CD14-positive monocyte (primary cell): Measurements from ENCODE around the gene ENPEP. TPM values are rescaled to one million over a fixed set of nuclear protein-coding genes. Genes with fewer than 3 reads are reported as not detected.

Experiments
- DNase-seq, 3 donors: peaks; one replicate each; pipeline ENCODE4 v3.0.0-alpha.2; 2011 to 2022
- H2AFZ ChIP-seq: 2 replicates; pipeline ENCODE4 v1.6.0; 2012; ENCODE audit warnings: mild to moderate bottlenecking, low read depth, low read length, inconsistent platforms; ENCODE audit not compliant: insufficient read depth, poor library complexity, severe bottlenecking
- H3K27ac ChIP-seq, 2 donors: 1 replicate in 1 of 2; 2 replicates in 1 of 2; pipeline ENCODE4 v1.5.1; 2012 to 2013; ENCODE audit warnings: low read length in 2 of 2, control low read depth in 1 of 2, inconsistent platforms in 1 of 2, low read depth in 1 of 2, mild to moderate bottlenecking in 1 of 2
- H3K27me3 ChIP-seq, 2 donors: one replicate each; pipeline versions ENCODE4 v1.6.0 to v1.6.1; 2011 to 2013; ENCODE audit warnings: low read length in 2 of 2; ENCODE audit not compliant: control insufficient read depth in 2 of 2, insufficient read depth in 2 of 2
- H3K36me3 ChIP-seq, 2 donors: replicated peaks in 1 of 2; 1 replicate in 1 of 2; 2 replicates in 1 of 2; pipeline versions ENCODE4 v1.5.1 to v1.6.1; 2012 to 2013; ENCODE audit warnings: low read length in 2 of 2, control low read depth in 1 of 2, inconsistent platforms in 1 of 2, mild to moderate bottlenecking in 1 of 2; ENCODE audit not compliant: insufficient read depth in 2 of 2, control insufficient read depth in 1 of 2
- H3K4me1 ChIP-seq, 2 donors: 1 replicate in 1 of 2; 2 replicates in 1 of 2; pipeline versions ENCODE4 v1.5.1 to v1.6.1; 2012 to 2013; ENCODE audit warnings: low read length in 2 of 2, control low read depth in 1 of 2, inconsistent platforms in 1 of 2, mild to moderate bottlenecking in 1 of 2, moderate library complexity in 1 of 2; ENCODE audit not compliant: insufficient read depth in 2 of 2, control insufficient read depth in 1 of 2
- H3K4me2 ChIP-seq: replicated peaks from 2 replicates; pipeline ENCODE3; 2012; ENCODE audit warnings: low read length, moderate library complexity, mild to moderate bottlenecking; ENCODE audit not compliant: poor library complexity, severe bottlenecking; ENCODE audit errors: extremely low read depth
- H3K4me3 ChIP-seq, 3 experiments: fragments of 200-600 bp in 1 of 3; sonication (generic) in 1 of 3; replicated peaks in 1 of 3; 1 replicate in 2 of 3; 2 replicates in 1 of 3; pipeline ENCODE4 v1.5.1; 2011 to 2013; ENCODE audit warnings: low read length in 3 of 3, mild to moderate bottlenecking in 3 of 3, control low read depth in 2 of 3, low read depth in 2 of 3, inconsistent platforms in 1 of 3, moderate library complexity in 1 of 3
- H3K79me2 ChIP-seq: 2 replicates; pipeline ENCODE4 v1.6.0; 2012; ENCODE audit warnings: mild to moderate bottlenecking, control low read depth, inconsistent platforms, low read length, moderate library complexity; ENCODE audit not compliant: insufficient read depth
- H3K9ac ChIP-seq: 2 replicates; pipeline ENCODE4 v1.6.0; 2017; ENCODE audit warnings: low read length, mild to moderate bottlenecking; ENCODE audit not compliant: insufficient read depth, poor library complexity, severe bottlenecking
- H3K9me3 ChIP-seq, 2 donors: replicated peaks in 1 of 2; 1 replicate in 1 of 2; 2 replicates in 1 of 2; pipeline versions ENCODE4 v1.5.1 to v1.6.1; 2012 to 2013; ENCODE audit warnings: low read length in 2 of 2, control low read depth in 1 of 2; ENCODE audit not compliant: control insufficient read depth in 1 of 2, insufficient read depth in 1 of 2
- H4K20me1 ChIP-seq: 2 replicates; pipeline ENCODE4 v1.6.0; 2012; ENCODE audit warnings: mild to moderate bottlenecking, low read length, control low read depth, moderate library complexity; ENCODE audit not compliant: insufficient read depth
- H3K27ac Mint-ChIP-seq, 7 donors: one replicate each; pipeline ENCODE4 v1.8.0; 2020; ENCODE audit warnings: mild to moderate bottlenecking in 7 of 7, mixed read lengths in 7 of 7, moderate library complexity in 6 of 7, inconsistent platforms in 2 of 7
- H3K27me3 Mint-ChIP-seq, 3 donors: one replicate each; pipeline ENCODE4 v1.8.0; 2021 to 2022; ENCODE audit warnings: low read depth in 3 of 3, mild to moderate bottlenecking in 3 of 3, mixed read lengths in 3 of 3, moderate library complexity in 3 of 3, inconsistent platforms in 1 of 3
- H3K36me3 Mint-ChIP-seq, 2 donors: one replicate each; pipeline ENCODE4 v1.8.0; 2020; ENCODE audit warnings: mixed read lengths in 2 of 2, inconsistent platforms in 1 of 2, mild to moderate bottlenecking in 1 of 2
- H3K4me1 Mint-ChIP-seq: one replicate; pipeline ENCODE4 v1.8.0; 2020; ENCODE audit warnings: mild to moderate bottlenecking, mixed read lengths
- H3K4me3 Mint-ChIP-seq, 2 donors: one replicate each; pipeline ENCODE4 v1.8.0; 2020; ENCODE audit warnings: mild to moderate bottlenecking in 2 of 2, mixed read lengths in 2 of 2, moderate library complexity in 1 of 2
- H3K9me3 Mint-ChIP-seq, 7 donors: one replicate each; pipeline ENCODE4 v1.8.0; 2020 to 2022; ENCODE audit warnings: mixed read lengths in 7 of 7, mild to moderate bottlenecking in 6 of 7, moderate library complexity in 6 of 7, inconsistent platforms in 2 of 7
- CTCF ChIP-seq: fragments of 200-600 bp; IDR thresholded peaks from one replicate; pipeline ENCODE4 v1.8.0; 2022; ENCODE audit warnings: antibody characterized with exemption, mild to moderate bottlenecking
- WGBS: methylation state at CpG from one replicate; pipeline ENCODE4 v1.1.5; 2013; ENCODE audit warnings: missing lambda C conversion rate; ENCODE audit not compliant: insufficient coverage; 5-methylcytosine and 5-hydroxymethylcytosine counted together
- intact Hi-C, 2 donors: fragments of 100-400 bp; cut with micrococcal nuclease; formaldehyde crosslinking; loops; one replicate each; pipeline versions ENCODE4 v1.15.0 to v1.15.1; 2023
- polyA plus RNA-seq, 3 donors: library from polyadenylated mRNA; depleted of rRNA in 1 of 3; unstranded in 2 of 3; stranded (reverse) in 1 of 3; fragments of 300-500 nt in 2 of 3; fragments of >200 nt in 1 of 3; fragmentation: Illumina TruSeq in 2 of 3; gene quantifications; 1 replicate in 2 of 3; 2 replicates in 1 of 3; pipeline ENCODE4 v1.2.3, GENCODE V29; 2012 to 2021

The ENPEP gene
- polyA plus RNA-seq, 3 donors, result not detected

GRCh38 chr4:110508827-110509710 lies 33.1 kb downstream of the ENPEP start:
- Mint-ChIP-seq H3K4me1 (peaks cover 6% of the 10 kb centered on the region), H3K27ac (no peak overlapping the region), H3K4me3 (no peak overlapping the region), H3K9me3 (no peaks in the 10 kb centered on the region), H3K36me3 (no peaks in the 10 kb centered on the region), H3K27me3 (peaks cover 0 to 2% (median under 1%) of the 10 kb centered on the region in 3 donors)
- Histone ChIP-seq H3K27me3 (no peaks in the 10 kb centered on the region), H3K36me3 (no peaks in the 10 kb centered on the region), H3K27ac (no peak overlapping the region), H4K20me1 (no peaks in the 10 kb centered on the region), H3K9ac (no peak overlapping the region), H2AFZ (no peak overlapping the region), H3K9me3 (no peaks in the 10 kb centered on the region), H3K4me1 (peaks cover 2 to 8% of the 10 kb centered on the region in 2 donors), H3K4me2 (no peak overlapping the region), H3K79me2 (no peaks in the 10 kb centered on the region), H3K4me3 (no peak overlapping the region)
- no CpG with 5 or more reads among the region's 4 CpGs for WGBS
- no peak for DNase-seq
- intact Hi-C loops, result loop anchor here in 1 of 2 donors (10.0 kb wide), 1 partner anchor 194 kb away; no protein-coding TSS in a partner anchor
- TF ChIP-seq CTCF, result peak; percentile 10

DNA sequence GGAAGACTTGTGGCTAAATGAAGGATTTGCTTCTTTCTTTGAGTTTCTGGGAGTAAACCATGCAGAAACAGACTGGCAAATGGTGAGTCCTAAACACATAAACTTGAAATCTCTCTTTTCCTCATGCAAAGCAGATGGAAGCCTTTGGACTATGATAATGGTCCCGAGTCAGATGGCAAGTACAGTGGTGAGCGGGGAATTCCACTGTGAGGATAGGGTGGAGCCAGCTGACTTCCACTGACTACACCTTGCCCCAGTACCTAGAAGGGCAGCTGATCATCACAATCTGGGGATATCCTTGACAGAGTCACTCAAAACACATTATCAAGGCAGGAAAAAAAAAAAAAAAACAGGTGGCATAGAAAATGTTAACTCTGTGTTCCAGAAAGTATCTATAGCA lies 34.3 kb downstream of the ENPEP start:
- intact Hi-C loops, result loop anchor here in 1 of 2 donors (5.0 kb wide), 1 partner anchor 198 kb away; no protein-coding TSS in a partner anchor
- WGBS, result no CpG with 5 or more reads among the region's 2 CpGs

More for the DNA sequence above, 34.3 kb downstream of the ENPEP start:
- no peak for DNase-seq
- no peaks in the 10 kb centered on the region for H3K27me3 ChIP-seq
- H3K27me3 Mint-ChIP-seq, result peaks cover 0 to 2% (median 0%) of the 10 kb centered on the region in 3 donors
- H3K4me2 ChIP-seq, result no peak overlapping the region
- H3K4me1 ChIP-seq, result no peaks in the 10 kb centered on the region
- H3K4me3 ChIP-seq, result no peak overlapping the region
- H4K20me1 ChIP-seq, result no peaks in the 10 kb centered on the region
- no peak overlapping the region for H3K4me3 Mint-ChIP-seq
- no peaks in the 10 kb centered on the region for H3K36me3 Mint-ChIP-seq
- H3K27ac Mint-ChIP-seq, result no peak overlapping the region
- H3K9ac ChIP-seq, result no peak overlapping the region
- H3K27ac ChIP-seq, result no peak overlapping the region
- peaks cover under 1% of the 10 kb centered on the region for H3K4me1 Mint-ChIP-seq
- no peaks in the 10 kb centered on the region for H3K9me3 Mint-ChIP-seq
- no peaks in the 10 kb centered on the region for H3K36me3 ChIP-seq
- no peak for TF ChIP-seq CTCF
- no peaks in the 10 kb centered on the region for H3K79me2 ChIP-seq
- H3K9me3 ChIP-seq, result no peaks in the 10 kb centered on the region
- no peak overlapping the region for H2AFZ ChIP-seq
